Stomach (tissue), 9 donors: Measurements from ENCODE around the gene SIKE1. TPM values are rescaled to one million over a fixed set of nuclear protein-coding genes. Genes with fewer than 3 reads are reported as not detected.

ENCODE experiments used
- DNase-seq, 2 donors: peaks; one replicate each; pipeline versions ENCODE4 v3.0.0 to v3.0.0-alpha.2; 2013 to 2019
- H3K27ac ChIP-seq, 5 donors: fragments of 200-600 bp in 4 of 5; sonication (generic) in 4 of 5; one replicate each; pipeline ENCODE4 v1.5.1; 2013 to 2019; ENCODE audit warnings: mild to moderate bottlenecking in 1 of 5, moderate library complexity in 1 of 5
- H3K27me3 ChIP-seq, 3 donors: fragments of 200-600 bp; sonication (generic); one replicate each; pipeline ENCODE4 v1.5.1; 2017 to 2019; ENCODE audit warnings: mixed run types in 1 of 3
- H3K36me3 ChIP-seq, 4 donors: fragments of 200-600 bp; sonication (generic); 1 replicate in 3 of 4; 2 replicates in 1 of 4; pipeline ENCODE4 v1.5.1; 2016 to 2019
- H3K4me1 ChIP-seq, 4 donors: fragments of 200-600 bp; sonication (generic); one replicate each; pipeline ENCODE4 v1.5.1; 2016 to 2019
- H3K4me3 ChIP-seq, 4 donors: fragments of 200-600 bp; sonication (generic) in 3 of 4; one replicate each; pipeline ENCODE4 v1.5.1; 2016 to 2019; ENCODE audit warnings: mild to moderate bottlenecking in 1 of 4
- H3K9me3 ChIP-seq, 4 donors: fragments of 200-600 bp; sonication (generic); one replicate each; pipeline ENCODE4 v1.5.1; 2016 to 2019
- EP300 ChIP-seq: sonication (generic); formaldehyde crosslinking; IDR thresholded peaks from one replicate; pipeline ENCODE4 v1.6.1; 2017; ENCODE audit warnings: antibody characterized with exemption
- POLR2A ChIP-seq, 4 donors: fragments of 450-650 bp; IDR thresholded peaks; one replicate each; pipeline ENCODE4 v1.6.1; 2016; ENCODE audit warnings: antibody characterized with exemption in 4 of 4, control low read depth in 2 of 4, mild to moderate bottlenecking in 1 of 4, moderate library complexity in 1 of 4
- POLR2AphosphoS5 ChIP-seq, 3 donors: sonication (generic); formaldehyde crosslinking; IDR thresholded peaks; one replicate each; pipeline ENCODE4 v1.6.1; 2016; ENCODE audit warnings: antibody characterized with exemption in 3 of 3
- WGBS, 5 donors: extraction: QIAGEN DNeasy Blood & Tissue Kit in 3 of 5; methylation state at CpG; one replicate each; pipeline versions ENCODE4 v1.1.5 to v1.1.7; 2013 to 2018; 5-methylcytosine and 5-hydroxymethylcytosine counted together
- intact Hi-C: fragments of 100-400 bp; cut with DNase I; formaldehyde crosslinking; loops from one replicate; pipeline ENCODE4 v1.15.1; 2023; ENCODE audit warnings: low total_unique reads
- polyA plus RNA-seq, 3 donors: library from polyadenylated mRNA; stranded (reverse); fragments of 200-250 nt; gene quantifications; one replicate each; pipeline ENCODE4 v1.2.3, GENCODE V29; 2013
- total RNA-seq, 5 donors: library from RNA; depleted of rRNA; stranded (reverse); fragments of >200 nt; gene quantifications; one replicate each; pipeline versions ENCODE4 v1.1.0 to v1.2.3, GENCODE V29; 2014 to 2016
- TF ChIP-seq, protein P1 (sequence below), 7 experiments: fragments of 450-650 bp in 4 of 7; fragments of 200-600 bp in 3 of 7; sonication (generic) in 3 of 7; IDR thresholded peaks; one replicate each; pipeline ENCODE4 v1.5.1; 2016 to 2019; ENCODE audit warnings: antibody characterized with exemption in 7 of 7, control low read depth in 2 of 7, mild to moderate bottlenecking in 1 of 7
- donor health status: healthy with polysubstance abuse.
- donor health status: Bipolar disorder and iron deficiency.
- donor health status: healthy.

The SIKE1 gene
- total and polyA plus RNA-seq, 8 donors: 10.2 to 111 (median 22.6) TPM

DNA sequence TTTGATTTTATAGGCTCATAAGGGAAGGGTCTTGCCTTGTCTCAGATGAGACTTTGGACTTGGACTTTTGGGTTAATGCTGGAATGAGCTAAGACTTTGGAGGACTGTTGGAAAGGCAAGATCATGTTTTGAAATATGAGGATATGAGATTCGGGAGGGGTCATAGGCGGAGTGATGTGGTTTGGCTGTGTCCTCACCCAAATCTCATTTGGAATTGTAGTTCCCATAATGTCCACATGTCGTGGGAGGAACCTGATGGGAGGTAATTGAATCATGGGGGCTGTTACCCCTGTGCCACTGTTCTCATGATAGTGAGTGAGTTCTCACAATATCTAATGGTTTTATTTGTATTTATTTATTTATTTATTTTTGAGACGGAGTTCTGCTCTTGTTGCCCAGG, 15.8 kb downstream of the SIKE1 start:
- no peak for DNase-seq
- no peak overlapping the region for H3K4me3 ChIP-seq
- H3K36me3 ChIP-seq: peaks cover 0 to 19% (median 8%) of the 10 kb centered on the region in 4 donors
- intact Hi-C loops: no loop called here
- peaks cover 0 to 4% (median 0%) of the 10 kb centered on the region in 4 donors for H3K9me3 ChIP-seq
- no peak overlapping the region for H3K27ac ChIP-seq
- no peaks in the 10 kb centered on the region for H3K4me1 ChIP-seq
- no peak for TF ChIP-seq POLR2AphosphoS5 (IDR thresholded peaks at IDR 0.05)
- TF ChIP-seq, protein P1, sequence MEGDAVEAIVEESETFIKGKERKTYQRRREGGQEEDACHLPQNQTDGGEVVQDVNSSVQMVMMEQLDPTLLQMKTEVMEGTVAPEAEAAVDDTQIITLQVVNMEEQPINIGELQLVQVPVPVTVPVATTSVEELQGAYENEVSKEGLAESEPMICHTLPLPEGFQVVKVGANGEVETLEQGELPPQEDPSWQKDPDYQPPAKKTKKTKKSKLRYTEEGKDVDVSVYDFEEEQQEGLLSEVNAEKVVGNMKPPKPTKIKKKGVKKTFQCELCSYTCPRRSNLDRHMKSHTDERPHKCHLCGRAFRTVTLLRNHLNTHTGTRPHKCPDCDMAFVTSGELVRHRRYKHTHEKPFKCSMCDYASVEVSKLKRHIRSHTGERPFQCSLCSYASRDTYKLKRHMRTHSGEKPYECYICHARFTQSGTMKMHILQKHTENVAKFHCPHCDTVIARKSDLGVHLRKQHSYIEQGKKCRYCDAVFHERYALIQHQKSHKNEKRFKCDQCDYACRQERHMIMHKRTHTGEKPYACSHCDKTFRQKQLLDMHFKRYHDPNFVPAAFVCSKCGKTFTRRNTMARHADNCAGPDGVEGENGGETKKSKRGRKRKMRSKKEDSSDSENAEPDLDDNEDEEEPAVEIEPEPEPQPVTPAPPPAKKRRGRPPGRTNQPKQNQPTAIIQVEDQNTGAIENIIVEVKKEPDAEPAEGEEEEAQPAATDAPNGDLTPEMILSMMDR (IDR thresholded peaks at IDR 0.05): no peak
- TF ChIP-seq POLR2A (IDR thresholded peaks at IDR 0.05): no peak
- TF ChIP-seq EP300: no peak
- WGBS, 5 donors: 82 to 89% (median 86%) methylated on average over 4 of the region's 4 CpGs
- H3K27me3 ChIP-seq: no peaks in the 10 kb centered on the region

DNA sequence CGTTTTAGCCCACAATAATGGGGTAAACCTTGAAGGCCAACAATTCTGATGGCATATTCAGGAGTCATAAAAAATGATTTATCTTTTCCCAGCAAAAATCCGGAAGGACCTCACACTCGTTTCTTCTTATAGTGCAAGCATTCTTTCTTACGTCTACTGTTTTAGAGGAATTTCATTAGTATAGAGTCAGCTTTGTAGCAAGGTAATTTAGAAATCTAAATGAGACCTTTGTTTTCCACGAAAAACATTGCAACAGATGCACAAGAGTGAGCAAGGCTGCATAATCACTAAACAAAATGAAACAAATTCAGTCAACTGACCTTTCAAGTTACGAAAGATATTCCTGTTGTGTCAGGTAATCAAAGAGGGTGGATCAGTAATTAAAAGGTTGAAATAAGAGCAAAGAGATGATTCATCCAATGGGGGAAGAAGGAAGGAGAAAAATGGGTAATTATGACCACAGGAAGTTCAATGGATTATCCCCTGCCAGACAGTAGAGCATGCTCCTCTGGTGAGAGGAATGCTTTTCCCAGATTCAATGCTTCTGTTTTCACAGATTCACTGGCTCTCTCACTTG, 22.1 kb downstream of the SIKE1 start:
- Histone ChIP-seq H3K4me1 (peaks cover 27 to 43% (median 39%) of the 10 kb centered on the region in 4 donors), H3K9me3 (peaks cover 0 to 3% (median 0%) of the 10 kb centered on the region in 4 donors), H3K27ac (peak overlapping the region; percentile 86 to 100 (median 100)), H3K27me3 (no peaks in the 10 kb centered on the region), H3K36me3 (no peaks in the 10 kb centered on the region), H3K4me3 (peak overlapping the region; percentile 80 to 97 (median 90))
- intact Hi-C loops: no loop called here
- no peak for TF ChIP-seq POLR2A (IDR thresholded peaks at IDR 0.05)
- TF ChIP-seq, protein P1 (IDR thresholded peaks at IDR 0.05): no peak
- no peak for TF ChIP-seq POLR2AphosphoS5 (IDR thresholded peaks at IDR 0.05)
- no peak for TF ChIP-seq EP300
- WGBS, 5 donors: 23 to 30% (median 28%) methylated on average over 6 of the region's 6 CpGs
- peak in 1 of 2 donors; percentile 30 for DNase-seq

DNA sequence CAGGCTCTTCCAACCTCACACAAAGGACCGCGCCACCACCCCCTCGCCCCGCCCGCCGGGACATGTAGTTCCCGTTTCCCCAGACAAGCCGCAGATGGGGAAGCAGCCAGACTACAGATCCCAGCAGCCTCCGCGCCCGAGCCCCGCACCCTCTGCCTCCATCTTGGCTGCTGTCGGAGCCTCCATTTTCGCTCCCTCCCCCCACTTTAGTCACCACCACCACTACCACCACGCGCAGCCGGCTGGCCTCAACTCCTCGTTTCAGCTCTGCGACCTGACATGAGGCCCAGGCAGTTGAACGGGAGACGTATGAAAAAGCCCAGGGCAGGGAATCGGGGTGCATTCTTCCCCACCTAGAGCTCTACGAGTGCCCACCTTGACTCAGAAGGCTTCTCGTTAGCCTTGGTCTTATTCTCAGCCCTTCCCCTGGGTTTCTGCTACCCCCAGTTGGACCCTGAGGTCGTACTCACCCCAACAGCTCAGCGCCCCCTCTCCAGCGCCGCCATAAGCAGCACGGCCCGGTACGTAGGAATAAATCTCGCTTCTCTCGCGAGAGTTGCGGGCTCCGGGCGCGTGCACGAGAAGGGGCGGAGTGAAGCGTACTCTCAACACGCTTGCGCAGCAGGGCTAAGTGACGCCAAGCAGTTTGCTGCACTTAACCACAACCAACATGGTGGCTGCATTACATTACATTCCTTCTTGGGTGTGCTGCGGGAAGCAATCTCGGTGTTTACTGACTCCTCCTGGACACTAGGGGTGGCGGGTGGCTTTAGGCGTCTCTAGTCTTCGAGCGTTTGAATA, 22.8 kb downstream of the SIKE1 start, which contains the start of gene CSDE1:
Gene CSDE1 (minus strand): TSS at position 530 of the 801 bp plus-strand sequence. CDS start 18,094 bp downstream, outside the sequence.
- 0 to 1% (median 0%) methylated on average over 38 to 50 of the region's 50 CpGs for WGBS, 5 donors
- Histone ChIP-seq H3K4me1 (peaks cover 32 to 50% (median 46%) of the 10 kb centered on the region in 4 donors), H3K27me3 (no peaks in the 10 kb centered on the region), H3K4me3 (peak within 1 kb of the TSS; percentile 80 to 97 (median 90)), H3K9me3 (no peaks in the 10 kb centered on the region), H3K36me3 (no peaks in the 10 kb centered on the region), H3K27ac (peak within 1 kb of the TSS; percentile 86 to 100 (median 100))
- TF ChIP-seq POLR2A (IDR thresholded peaks at IDR 0.05) (peak in 2 of 4 donors; percentile 73 to 86), EP300 (no peak), POLR2AphosphoS5 (IDR thresholded peaks at IDR 0.05) (peak; percentile 89 to 96 (median 95))
- TF ChIP-seq, protein P1 (IDR thresholded peaks at IDR 0.05): peak in 2 of 7 experiments; percentile 9 to 44
- peak; percentile 98 to 99 for DNase-seq
- intact Hi-C loops: no loop called here

DNA sequence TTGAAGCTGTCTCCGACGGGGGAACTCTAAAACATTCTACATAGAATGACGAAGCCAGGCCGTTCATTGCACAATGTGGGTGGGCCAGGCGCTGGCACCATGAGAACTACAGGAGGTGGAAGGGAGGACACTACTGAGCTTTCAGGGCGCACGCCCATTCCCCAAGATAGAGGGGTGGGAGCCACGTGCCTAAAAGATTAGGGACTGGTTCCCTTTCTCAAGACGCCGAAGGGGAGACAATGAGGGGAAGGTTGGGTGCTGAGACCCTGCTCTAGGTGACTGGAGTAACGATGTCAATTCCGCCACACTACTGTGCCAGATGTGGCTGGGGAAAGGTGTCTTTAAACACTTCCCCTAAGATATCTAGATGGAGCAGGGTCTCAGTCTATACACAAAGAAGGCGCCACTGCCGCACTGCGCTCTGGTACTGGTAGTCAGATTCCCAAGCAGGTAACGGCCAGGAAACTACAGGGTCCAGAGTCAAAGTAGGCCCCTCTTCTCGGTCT, 23.5 kb downstream of the SIKE1 start:
- Histone ChIP-seq H3K36me3 (no peaks in the 10 kb centered on the region), H3K27ac (peak overlapping the region; percentile 86 to 100 (median 100)), H3K4me3 (peak overlapping the region; percentile 80 to 97 (median 90)), H3K9me3 (no peaks in the 10 kb centered on the region), H3K4me1 (peaks cover 37 to 57% (median 52%) of the 10 kb centered on the region in 4 donors), H3K27me3 (no peaks in the 10 kb centered on the region)
- 0 to 4% (median 1%) methylated on average over 12 to 17 of the region's 17 CpGs for WGBS, 5 donors
- peak; percentile 32 to 66 for DNase-seq
- intact Hi-C loops: no loop called here
- TF ChIP-seq POLR2A (IDR thresholded peaks at IDR 0.05): no peak
- TF ChIP-seq EP300: no peak
- TF ChIP-seq POLR2AphosphoS5 (IDR thresholded peaks at IDR 0.05): no peak
